Measurements from ENCODE around the gene FRK. TPM values are rescaled to one million over a fixed set of nuclear protein-coding genes. Genes with fewer than 3 reads are reported as not detected.

The FRK gene
- total RNA-seq, 2 experiments from 2014 or later, result 0.04 to 0.07 TPM

DNA sequence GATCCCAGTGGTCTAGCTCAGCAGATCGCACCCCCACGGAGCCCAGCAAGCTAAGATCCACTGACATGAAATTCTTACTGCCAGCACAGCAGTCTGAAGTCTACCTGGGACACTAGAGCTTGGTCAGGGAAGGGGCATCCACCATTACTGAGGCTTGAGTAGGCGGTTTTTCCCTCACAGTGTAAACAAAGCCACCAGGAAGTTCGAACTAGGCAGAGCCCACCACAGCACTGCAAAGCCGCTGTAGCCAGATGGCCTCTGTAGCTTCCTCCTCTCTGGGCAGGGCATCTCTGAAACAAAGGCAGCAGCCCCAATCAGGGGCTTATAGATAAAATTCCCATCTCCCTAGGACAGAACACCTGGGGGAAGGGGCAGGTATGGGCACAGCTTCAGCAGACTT, 18.8 kb downstream of the FRK start:
- no peak overlapping the region for H3K27ac Mint-ChIP-seq
- no peak overlapping the region for H3K4me3 Mint-ChIP-seq
- ChIA-PET POLR2A (no interaction called here), CTCF (interaction anchor here (1.0 kb wide), 1 partner anchor 9 kb away, joined by 3 read pairs; no protein-coding TSS in a partner anchor)
- intact Hi-C loops (cut with micrococcal nuclease), result no loop called here
- TF ChIP-seq, protein P1, sequence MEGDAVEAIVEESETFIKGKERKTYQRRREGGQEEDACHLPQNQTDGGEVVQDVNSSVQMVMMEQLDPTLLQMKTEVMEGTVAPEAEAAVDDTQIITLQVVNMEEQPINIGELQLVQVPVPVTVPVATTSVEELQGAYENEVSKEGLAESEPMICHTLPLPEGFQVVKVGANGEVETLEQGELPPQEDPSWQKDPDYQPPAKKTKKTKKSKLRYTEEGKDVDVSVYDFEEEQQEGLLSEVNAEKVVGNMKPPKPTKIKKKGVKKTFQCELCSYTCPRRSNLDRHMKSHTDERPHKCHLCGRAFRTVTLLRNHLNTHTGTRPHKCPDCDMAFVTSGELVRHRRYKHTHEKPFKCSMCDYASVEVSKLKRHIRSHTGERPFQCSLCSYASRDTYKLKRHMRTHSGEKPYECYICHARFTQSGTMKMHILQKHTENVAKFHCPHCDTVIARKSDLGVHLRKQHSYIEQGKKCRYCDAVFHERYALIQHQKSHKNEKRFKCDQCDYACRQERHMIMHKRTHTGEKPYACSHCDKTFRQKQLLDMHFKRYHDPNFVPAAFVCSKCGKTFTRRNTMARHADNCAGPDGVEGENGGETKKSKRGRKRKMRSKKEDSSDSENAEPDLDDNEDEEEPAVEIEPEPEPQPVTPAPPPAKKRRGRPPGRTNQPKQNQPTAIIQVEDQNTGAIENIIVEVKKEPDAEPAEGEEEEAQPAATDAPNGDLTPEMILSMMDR (IDR thresholded peaks at IDR 0.05), result no peak
- H3K36me3 Mint-ChIP-seq (ENCODE audit: low read depth), result no peaks in the 10 kb centered on the region
- DNase-seq, result no peak
- H3K27me3 Mint-ChIP-seq, result peaks cover 10% of the 10 kb centered on the region
- no peaks in the 10 kb centered on the region for H3K4me1 Mint-ChIP-seq (ENCODE audit: low read depth)
- peaks cover 2% of the 10 kb centered on the region for H3K9me3 Mint-ChIP-seq
- no peak for ATAC-seq

DNA sequence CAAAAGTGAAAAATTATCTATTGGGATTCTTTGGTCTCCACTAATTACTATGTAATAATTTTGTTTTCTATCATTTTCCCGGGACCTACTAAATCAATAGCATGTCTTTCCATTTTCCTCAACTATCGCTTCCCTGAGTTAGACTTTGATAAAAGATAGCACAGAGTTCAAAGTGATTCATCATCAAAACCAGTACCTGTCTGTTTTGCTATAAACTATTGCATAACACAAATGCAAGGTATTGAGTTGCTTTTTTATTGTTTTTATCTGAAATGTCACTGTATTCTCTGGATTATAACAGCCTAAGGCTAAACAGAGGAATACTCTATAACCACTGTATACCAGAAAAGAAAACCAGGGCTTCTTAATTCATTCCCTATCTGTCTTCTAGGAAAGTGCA, 19.7 kb downstream of the FRK start:
- DNase-seq (no peak), ATAC-seq (no peak)
- TF ChIP-seq, protein P1 (IDR thresholded peaks at IDR 0.05), result no peak
- CTCF ChIA-PET, result no interaction called here
- Mint-ChIP-seq H3K9me3 (peaks cover 2% of the 10 kb centered on the region), H3K27me3 (peaks cover 12% of the 10 kb centered on the region), H3K4me1 (ENCODE audit: low read depth) (no peaks in the 10 kb centered on the region), H3K36me3 (ENCODE audit: low read depth) (no peaks in the 10 kb centered on the region), H3K27ac (no peak overlapping the region), H3K4me3 (no peak overlapping the region)
- intact Hi-C loops (cut with micrococcal nuclease), result no loop called here
- POLR2A ChIA-PET, result no interaction called here

DNA sequence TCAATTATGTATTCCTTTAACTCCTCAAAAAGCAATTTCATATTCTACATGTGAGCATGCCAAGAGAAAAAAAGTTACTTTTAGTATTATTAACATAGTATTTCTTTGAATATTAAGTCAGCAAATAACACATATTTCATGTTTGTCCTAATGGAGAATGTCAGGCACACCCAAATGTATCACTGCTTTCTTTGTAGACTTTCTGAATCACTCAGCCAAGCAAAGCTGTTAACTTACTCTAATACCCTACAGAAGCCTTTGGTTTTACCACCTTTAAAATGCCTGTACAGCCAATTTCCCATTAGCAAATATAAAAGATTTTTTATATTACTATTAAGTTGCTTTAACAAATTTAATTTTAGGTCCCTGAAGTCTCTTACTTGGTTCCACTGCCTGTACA, 23.8 kb downstream of the FRK start:
- ChIA-PET POLR2A (no interaction called here), CTCF (interaction anchor here (1.1 kb wide), 1 partner anchor 12 kb away, joined by 4 read pairs; no protein-coding TSS in a partner anchor)
- ATAC-seq, result no peak
- H3K4me1 Mint-ChIP-seq (ENCODE audit: low read depth), result no peaks in the 10 kb centered on the region
- intact Hi-C loops (cut with micrococcal nuclease), result no loop called here
- TF ChIP-seq, protein P1 (IDR thresholded peaks at IDR 0.05), result no peak
- no peak overlapping the region for H3K27ac Mint-ChIP-seq
- H3K36me3 Mint-ChIP-seq (ENCODE audit: low read depth), result no peaks in the 10 kb centered on the region
- H3K4me3 Mint-ChIP-seq, result no peak overlapping the region
- H3K27me3 Mint-ChIP-seq, result peaks cover 18% of the 10 kb centered on the region
- no peaks in the 10 kb centered on the region for H3K9me3 Mint-ChIP-seq
- DNase-seq, result no peak

DNA sequence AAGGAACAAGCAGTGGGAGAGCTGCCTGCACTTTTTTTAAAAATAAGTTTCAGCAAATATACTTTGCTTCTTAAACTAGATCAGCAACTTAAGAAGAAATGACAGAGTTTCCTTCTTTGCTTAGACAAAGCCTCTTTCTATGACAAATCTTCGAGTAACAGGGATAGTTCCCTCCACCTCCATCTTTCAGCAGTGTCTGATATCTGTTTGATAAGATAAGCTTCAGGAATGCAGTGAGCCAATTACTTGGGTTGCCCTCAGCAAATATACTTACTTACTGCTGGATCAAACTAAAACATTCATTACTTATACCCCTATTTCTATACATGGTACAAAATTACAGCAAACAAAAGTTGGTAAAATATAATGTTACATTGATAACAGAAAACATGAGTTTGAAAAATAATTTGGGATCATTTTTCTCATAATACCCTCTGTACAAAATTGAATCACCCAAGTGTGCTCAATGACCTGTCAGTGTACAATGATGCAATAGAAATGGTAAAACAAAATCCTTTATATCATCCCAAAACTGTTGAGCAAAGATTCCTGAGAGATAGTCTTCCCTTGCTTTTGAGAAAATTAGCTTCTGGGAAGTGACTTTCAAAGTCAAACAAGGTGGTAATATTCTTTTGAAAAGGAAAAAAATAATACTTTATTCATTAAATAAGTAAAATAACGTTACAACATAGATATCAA, 24.5 kb downstream of the FRK start:
- Mint-ChIP-seq H3K36me3 (ENCODE audit: low read depth) (no peaks in the 10 kb centered on the region), H3K9me3 (no peaks in the 10 kb centered on the region), H3K4me1 (ENCODE audit: low read depth) (no peaks in the 10 kb centered on the region), H3K4me3 (no peak overlapping the region), H3K27me3 (peaks cover 17% of the 10 kb centered on the region), H3K27ac (no peak overlapping the region)
- DNase-seq, result no peak
- ChIA-PET CTCF (no interaction called here), POLR2A (no interaction called here)
- TF ChIP-seq, protein P1 (IDR thresholded peaks at IDR 0.05), result no peak
- ATAC-seq, result no peak
- intact Hi-C loops (cut with micrococcal nuclease), result no loop called here

DNA sequence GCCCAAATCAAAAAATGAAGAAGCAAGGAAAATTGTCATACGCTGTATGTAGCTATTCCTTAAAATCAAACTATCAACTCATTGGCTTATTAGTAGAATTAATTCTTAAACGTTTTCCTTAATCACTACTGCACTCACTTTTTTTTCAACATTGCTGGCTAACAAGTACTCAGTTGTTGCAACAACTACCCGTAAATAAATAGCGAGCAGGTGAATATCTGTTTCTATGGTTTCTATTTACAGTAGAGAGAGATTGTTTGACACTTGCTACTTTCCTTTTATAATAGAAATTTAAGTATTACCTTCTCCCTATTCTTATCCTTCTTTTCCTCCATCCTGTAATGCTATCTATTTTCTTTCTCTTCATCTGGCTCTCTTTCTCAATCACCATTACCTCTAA, 25.1 kb downstream of the FRK start:
- Mint-ChIP-seq H3K9me3 (no peaks in the 10 kb centered on the region), H3K4me3 (no peak overlapping the region), H3K27me3 (peaks cover 13% of the 10 kb centered on the region), H3K36me3 (ENCODE audit: low read depth) (no peaks in the 10 kb centered on the region), H3K4me1 (ENCODE audit: low read depth) (no peaks in the 10 kb centered on the region), H3K27ac (no peak overlapping the region)
- no peak for ATAC-seq
- TF ChIP-seq, protein P1 (IDR thresholded peaks at IDR 0.05), result no peak
- POLR2A ChIA-PET, result no interaction called here
- no peak for DNase-seq
- intact Hi-C loops (cut with micrococcal nuclease), result no loop called here
- CTCF ChIA-PET, result no interaction called here

Data from activated CD8-positive, alpha-beta T cell treated with anti-CD3 and anti-CD28 coated beads for 36 hours (primary cell).